ENCODE results near the gene INVS. TPM values are rescaled to one million over a fixed set of nuclear protein-coding genes. Genes with fewer than 3 reads are reported as not detected.

INVS gene
- total RNA-seq, 1 donor from 2014 or later: 20.5 TPM

DNA sequence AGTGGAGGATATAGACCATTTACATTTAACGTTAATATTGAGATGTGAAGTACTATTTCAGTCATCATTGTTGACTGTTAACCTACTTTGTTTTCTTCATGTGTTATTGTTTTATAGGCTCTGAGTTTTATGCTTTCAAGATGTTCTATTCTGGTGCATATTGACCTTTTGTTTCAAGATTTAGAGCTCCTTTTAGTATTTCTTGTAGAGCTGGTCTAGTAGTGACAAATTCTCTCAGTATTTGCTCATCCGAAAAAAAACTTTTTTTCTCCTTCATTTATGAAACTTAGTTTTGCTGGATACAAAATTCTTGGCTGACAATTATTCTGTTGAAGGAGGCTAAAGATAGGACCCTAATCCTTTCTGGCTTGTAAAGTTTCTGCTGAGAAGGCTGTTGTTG is 91.3 kb downstream of the INVS start:
- DNase-seq (ENCODE audit: low read depth) (no peak), FAIRE-seq (no peak)
- no peaks in the 10 kb centered on the region for H3K36me3 ChIP-seq (ENCODE audit: control insufficient read depth, insufficient read depth, low read length)
- no peaks in the 10 kb centered on the region for H3K27me3 ChIP-seq (ENCODE audit: control insufficient read depth, insufficient read depth, low read length)
- no peak overlapping the region for H3K4me3 ChIP-seq (ENCODE audit: low read depth, low read length)
- TF ChIP-seq CTCF (IDR thresholded peaks at IDR 0.05; ENCODE audit: insufficient read depth, low read length, severe bottlenecking): no peak

GRCh38 chr9:100191264-100191663 is 92.2 kb downstream of the INVS start:
- DNase-seq (ENCODE audit: low read depth) (no peak), FAIRE-seq (no peak)
- no peaks in the 10 kb centered on the region for H3K36me3 ChIP-seq (ENCODE audit: control insufficient read depth, insufficient read depth, low read length)
- no peak overlapping the region for H3K4me3 ChIP-seq (ENCODE audit: low read depth, low read length)
- H3K27me3 ChIP-seq (ENCODE audit: control insufficient read depth, insufficient read depth, low read length): no peaks in the 10 kb centered on the region
- TF ChIP-seq CTCF (IDR thresholded peaks at IDR 0.05; ENCODE audit: insufficient read depth, low read length, severe bottlenecking): no peak

GRCh38 chr9:100193078-100193477 is 94.0 kb downstream of the INVS start:
- DNase-seq (ENCODE audit: low read depth) (no peak), FAIRE-seq (no peak)
- no peak for TF ChIP-seq CTCF (IDR thresholded peaks at IDR 0.05; ENCODE audit: insufficient read depth, low read length, severe bottlenecking)
- Histone ChIP-seq H3K36me3 (ENCODE audit: control insufficient read depth, insufficient read depth, low read length) (no peaks in the 10 kb centered on the region), H3K4me3 (ENCODE audit: low read depth, low read length) (no peak overlapping the region), H3K27me3 (ENCODE audit: control insufficient read depth, insufficient read depth, low read length) (no peaks in the 10 kb centered on the region)

- no peak for DNase-seq (ENCODE audit: low read depth)
- no peak for FAIRE-seq
- no peaks in the 10 kb centered on the region for H3K36me3 ChIP-seq (ENCODE audit: control insufficient read depth, insufficient read depth, low read length)
- H3K4me3 ChIP-seq (ENCODE audit: low read depth, low read length): no peak overlapping the region
- TF ChIP-seq CTCF (IDR thresholded peaks at IDR 0.05; ENCODE audit: insufficient read depth, low read length, severe bottlenecking): no peak
- no peaks in the 10 kb centered on the region for H3K27me3 ChIP-seq (ENCODE audit: control insufficient read depth, insufficient read depth, low read length)
These were observed 97.2 kb downstream of the INVS start for GRCh38 chr9:100196215-100196614.

DNA sequence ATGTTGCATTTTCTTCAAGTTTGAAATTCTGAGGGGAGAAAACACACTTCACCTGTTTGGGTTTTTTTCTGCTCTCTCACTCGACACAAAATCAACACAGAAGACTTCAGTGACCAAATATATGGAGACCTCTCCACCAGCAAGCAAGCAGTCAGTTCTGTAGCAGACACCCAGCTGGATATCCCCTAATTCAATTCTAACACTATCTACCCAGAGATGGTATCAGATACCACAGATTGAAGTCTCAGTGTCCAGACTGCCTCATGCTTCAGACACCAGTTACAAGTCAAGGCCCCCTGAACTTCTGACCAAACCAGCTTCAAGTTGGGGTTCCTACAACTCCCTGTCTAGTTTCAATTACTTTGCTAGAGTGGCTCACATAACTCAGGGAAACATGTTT is 97.8 kb downstream of the INVS start:
- no peak for FAIRE-seq
- TF ChIP-seq CTCF (IDR thresholded peaks at IDR 0.05; ENCODE audit: insufficient read depth, low read length, severe bottlenecking): no peak

DNA sequence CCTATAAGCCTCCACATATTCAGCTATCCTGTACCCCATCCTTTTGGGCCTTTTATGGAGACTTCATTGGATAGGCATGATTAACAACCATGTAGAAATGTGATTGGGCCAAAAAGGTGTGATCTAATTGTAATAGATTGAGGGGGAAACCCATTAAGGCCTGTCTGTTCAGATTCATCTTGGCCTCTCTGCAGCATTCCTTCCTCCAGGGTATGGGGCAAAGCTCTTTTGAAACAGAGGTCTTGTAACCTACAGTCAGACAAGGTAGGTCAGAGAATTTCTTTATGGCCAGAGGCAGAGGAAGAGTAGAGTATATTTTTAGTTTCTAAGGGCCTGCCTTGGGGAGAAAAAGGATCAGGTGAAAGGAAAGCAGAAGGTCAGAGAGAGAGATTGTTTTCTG is 98.5 kb downstream of the INVS start:
- Histone ChIP-seq H3K27me3 (ENCODE audit: control insufficient read depth, insufficient read depth, low read length) (no peaks in the 10 kb centered on the region), H3K36me3 (ENCODE audit: control insufficient read depth, insufficient read depth, low read length) (no peaks in the 10 kb centered on the region), H3K4me3 (ENCODE audit: low read depth, low read length) (no peak overlapping the region)
- FAIRE-seq (no peak), DNase-seq (ENCODE audit: low read depth) (no peak)
- TF ChIP-seq CTCF (IDR thresholded peaks at IDR 0.05; ENCODE audit: insufficient read depth, low read length, severe bottlenecking): no peak

More for the DNA sequence above, 97.8 kb downstream of the INVS start:
- DNase-seq (ENCODE audit: low read depth): no peak
- no peaks in the 10 kb centered on the region for H3K27me3 ChIP-seq (ENCODE audit: control insufficient read depth, insufficient read depth, low read length)
- no peaks in the 10 kb centered on the region for H3K36me3 ChIP-seq (ENCODE audit: control insufficient read depth, insufficient read depth, low read length)
- no peak overlapping the region for H3K4me3 ChIP-seq (ENCODE audit: low read depth, low read length)

All from bronchial epithelial cell (primary cell).